ENCODE data around the gene NCAPG.

DNA sequence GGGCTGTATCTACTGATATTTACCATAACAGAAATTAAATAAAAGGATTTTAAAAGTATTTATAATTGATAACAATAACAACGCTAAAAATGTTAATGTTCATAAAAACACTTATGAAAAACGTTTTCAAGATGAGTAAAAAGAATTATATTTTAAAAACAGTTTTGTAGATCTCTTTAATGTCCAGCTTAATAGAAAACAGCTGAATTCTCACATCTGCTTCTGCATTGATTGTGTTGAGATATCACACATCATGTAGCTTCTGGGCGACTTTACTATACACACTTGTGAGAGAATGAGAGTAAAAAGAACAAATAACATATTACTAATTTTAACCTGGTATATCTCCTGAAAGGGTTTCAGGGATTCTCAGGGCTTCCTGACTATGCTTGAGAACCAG lies 83.6 kb downstream of the NCAPG start:
- TF ChIP-seq CTCF (conservative IDR thresholded peaks at IDR 0.05 in 1 of 2, IDR thresholded peaks at IDR 0.05 in 1 of 2; ENCODE audit: low read depth in 1 of 2, low read length in 2 of 2) (no peak), EZH2 (IDR thresholded peaks at IDR 0.05; ENCODE audit: low read length, missing control alignments) (no peak)
